Epithelial cell of esophagus (primary cell): Measurements from ENCODE around the gene SUN2.

Experiments used
- DNase-seq: peaks from one replicate; pipeline ENCODE4 v3.0.0; 2010; ENCODE audit warnings: low read depth
- H3K4me3 ChIP-seq: 2 replicates; pipeline ENCODE4 v1.5.1; 2011; ENCODE audit warnings: mild to moderate bottlenecking, low read length, control low read depth
- TF ChIP-seq, protein P1 (sequence below): IDR thresholded peaks from 2 replicates; pipeline ENCODE4 v1.5.1; 2011; ENCODE audit warnings: low read depth, mild to moderate bottlenecking, low read length, control low read depth, inconsistent platforms; ENCODE audit not compliant: insufficient read depth; ENCODE audit errors: missing control alignments

The SUN2 gene

DNA sequence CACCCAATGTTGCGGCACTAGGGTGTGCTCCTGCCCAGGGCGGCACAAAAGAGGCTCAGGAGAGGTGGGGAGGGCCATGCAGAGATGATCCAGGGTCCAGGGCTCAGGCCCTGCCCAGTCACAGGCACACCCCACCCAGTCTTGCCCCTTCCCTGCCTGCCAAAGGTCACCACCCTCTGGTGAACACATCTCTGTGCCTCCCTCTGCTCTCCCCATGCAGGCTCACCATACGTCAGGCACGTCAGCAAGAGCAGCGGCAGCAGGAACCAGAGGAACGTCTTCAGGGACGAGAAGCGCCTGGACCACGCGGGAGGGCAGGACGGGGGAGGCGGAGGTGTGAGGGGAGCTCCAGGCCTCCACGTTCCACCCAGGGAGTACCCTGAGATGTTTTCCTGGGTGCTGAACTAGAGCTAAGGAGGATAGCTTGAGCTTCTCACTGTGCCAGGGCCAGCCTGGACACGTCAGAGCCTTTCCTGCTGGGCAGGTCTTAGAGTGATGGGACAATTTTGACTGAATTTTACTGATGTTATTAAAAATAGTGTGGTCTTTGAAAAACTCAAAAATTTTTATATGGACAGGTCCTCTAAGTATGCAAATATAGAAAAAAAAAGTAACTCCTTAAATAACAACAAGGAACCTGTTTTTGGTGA, 7.2 kb downstream of the SUN2 start:
- TF ChIP-seq, protein P1, sequence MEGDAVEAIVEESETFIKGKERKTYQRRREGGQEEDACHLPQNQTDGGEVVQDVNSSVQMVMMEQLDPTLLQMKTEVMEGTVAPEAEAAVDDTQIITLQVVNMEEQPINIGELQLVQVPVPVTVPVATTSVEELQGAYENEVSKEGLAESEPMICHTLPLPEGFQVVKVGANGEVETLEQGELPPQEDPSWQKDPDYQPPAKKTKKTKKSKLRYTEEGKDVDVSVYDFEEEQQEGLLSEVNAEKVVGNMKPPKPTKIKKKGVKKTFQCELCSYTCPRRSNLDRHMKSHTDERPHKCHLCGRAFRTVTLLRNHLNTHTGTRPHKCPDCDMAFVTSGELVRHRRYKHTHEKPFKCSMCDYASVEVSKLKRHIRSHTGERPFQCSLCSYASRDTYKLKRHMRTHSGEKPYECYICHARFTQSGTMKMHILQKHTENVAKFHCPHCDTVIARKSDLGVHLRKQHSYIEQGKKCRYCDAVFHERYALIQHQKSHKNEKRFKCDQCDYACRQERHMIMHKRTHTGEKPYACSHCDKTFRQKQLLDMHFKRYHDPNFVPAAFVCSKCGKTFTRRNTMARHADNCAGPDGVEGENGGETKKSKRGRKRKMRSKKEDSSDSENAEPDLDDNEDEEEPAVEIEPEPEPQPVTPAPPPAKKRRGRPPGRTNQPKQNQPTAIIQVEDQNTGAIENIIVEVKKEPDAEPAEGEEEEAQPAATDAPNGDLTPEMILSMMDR, result no peak
- peak; percentile 73 for DNase-seq
- peak overlapping the region; percentile 27 for H3K4me3 ChIP-seq

DNA sequence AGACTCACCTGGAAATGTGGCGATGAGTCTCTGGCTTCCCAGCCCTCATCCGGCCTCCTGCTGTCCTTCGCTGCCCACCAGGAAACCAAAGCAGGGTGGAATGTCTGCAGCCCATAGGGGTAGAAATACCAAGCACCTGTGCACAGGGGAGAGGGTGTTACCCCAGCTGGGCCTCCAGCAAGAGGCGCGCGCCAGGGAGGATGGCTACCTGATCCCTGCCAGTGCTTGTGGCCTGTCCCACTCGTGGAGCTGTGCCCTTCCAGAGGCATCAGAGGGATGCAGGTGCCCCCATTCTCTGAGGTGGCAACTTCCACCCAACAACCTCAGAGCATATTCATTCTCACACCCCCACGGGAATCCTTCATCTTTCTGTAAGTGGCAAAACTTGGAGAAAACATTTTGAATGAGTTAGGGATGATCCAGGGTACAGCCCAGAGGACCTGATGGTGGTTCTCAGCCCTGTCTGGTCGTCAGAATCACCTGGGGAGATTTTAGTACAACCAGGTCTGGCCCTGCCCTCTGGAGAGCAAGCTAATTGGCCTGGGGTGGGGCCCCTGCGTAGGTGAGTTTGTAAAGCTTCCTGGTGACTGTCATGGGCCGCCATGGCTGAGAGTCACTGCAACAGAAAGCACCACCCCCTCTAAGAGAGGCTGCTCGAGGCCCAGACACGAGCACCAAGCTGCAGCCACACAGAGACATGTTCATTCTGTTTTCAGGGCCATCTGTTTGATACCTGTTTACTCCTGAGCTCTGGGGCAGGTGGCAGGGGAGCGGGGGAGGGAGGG, 9.9 kb downstream of the SUN2 start:
- TF ChIP-seq, protein P1, result no peak
- H3K4me3 ChIP-seq, result no peak overlapping the region

DNA sequence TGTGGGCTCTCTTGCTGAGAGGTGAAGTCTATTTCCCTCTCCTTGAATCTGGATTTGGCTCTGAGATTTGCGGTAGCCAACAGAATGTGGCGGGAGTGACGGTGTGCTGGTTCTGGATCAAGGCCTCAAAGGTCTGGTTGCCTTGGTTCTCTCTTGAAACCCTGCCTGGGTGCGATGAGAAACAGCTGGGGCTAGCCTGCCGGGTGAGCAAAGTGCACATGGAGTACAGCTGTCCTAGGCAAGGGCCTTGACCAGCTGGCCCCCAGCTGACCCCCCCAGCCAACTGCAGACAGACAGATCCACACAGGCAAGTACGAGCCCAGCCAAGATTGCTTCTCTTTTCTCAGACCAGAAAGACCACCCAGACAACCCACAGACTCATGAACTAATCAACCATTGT, 10.8 kb downstream of the SUN2 start:
- no peak for DNase-seq
- TF ChIP-seq, protein P1, result no peak
- H3K4me3 ChIP-seq, result no peak overlapping the region

More for the DNA sequence above, 9.9 kb downstream of the SUN2 start:
- DNase-seq, result no peak

DNA sequence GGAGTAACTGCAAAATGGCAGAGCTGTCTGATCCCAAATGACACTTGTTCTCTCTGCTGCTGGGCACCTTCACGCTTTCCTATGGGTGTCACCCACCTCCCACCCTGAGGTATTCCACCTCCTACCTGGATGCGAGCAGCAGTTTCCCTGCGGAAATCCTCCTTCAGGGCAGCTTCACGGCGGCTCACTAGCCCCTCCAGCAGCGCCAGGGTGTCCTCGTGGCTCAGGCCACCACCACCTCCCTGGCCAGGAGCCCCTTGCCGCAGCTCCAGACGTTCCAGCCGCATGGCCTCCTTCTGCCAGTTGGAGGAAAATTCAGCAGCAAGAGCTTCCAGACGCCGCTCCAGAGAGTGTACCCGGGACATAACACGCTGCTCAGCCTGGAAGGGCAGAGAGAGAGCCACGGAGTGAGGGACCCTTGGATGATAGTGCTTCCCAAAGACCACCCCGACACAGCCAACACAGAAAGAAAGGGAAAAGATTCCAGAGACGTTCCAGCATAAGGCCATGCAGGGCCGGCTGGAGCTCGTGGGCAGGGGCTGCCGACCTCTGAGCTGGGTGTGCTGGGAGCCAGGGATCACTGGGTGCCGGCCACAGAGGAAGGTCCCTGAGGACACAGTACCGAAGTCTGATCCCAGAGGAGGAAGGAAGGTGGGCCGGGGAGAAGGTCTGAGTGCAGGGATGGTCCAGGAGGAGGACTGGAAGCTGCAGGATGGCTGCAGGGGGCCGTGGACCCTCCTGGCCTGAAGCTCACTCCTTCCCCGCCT, 13.4 kb downstream of the SUN2 start:
- no peak for DNase-seq
- no peak overlapping the region for H3K4me3 ChIP-seq

DNA sequence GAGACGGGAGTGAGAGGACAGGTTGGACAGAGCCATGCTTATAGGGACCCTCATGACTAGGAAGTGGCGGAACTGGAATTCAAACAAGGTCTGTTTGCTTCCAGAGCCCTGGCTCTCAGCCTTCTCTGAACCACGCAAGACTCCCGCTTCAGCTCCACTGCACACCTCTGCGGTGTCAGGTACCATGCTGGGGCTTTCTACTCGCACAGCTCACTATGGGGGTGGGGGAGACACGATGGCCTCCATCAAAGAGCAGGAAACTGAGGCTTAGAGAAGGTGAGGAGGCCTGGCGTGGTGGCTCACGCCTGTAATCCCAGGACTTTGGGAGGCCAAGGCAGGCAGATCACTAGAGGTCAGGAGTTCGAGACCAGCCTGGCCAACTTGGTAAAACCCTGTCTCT, 14.2 kb downstream of the SUN2 start:
- no peak for DNase-seq
- no peak overlapping the region for H3K4me3 ChIP-seq
- TF ChIP-seq, protein P1, result no peak

More for the DNA sequence above, 13.4 kb downstream of the SUN2 start:
- TF ChIP-seq, protein P1, result no peak

DNA sequence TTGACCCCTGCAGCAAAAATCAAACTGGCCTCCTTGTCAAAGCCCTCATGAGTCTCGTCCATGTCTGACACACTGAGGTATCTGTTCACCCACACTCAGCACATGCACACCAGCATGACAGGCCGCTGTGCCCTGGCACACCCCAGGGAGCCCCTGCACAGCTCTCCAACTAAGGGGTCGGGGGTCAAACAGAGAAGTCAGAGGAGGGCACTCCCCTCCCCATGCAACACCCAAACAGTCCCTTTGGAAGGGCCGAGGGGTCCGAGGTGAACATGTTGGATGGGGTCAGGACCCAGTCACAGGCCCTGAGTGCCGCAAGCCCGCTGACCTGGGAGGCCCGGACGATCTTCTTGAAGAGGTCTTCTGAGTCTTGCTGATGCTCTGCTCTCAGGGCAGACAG, 14.6 kb downstream of the SUN2 start:
- TF ChIP-seq, protein P1, result no peak

More for the DNA sequence above, 14.6 kb downstream of the SUN2 start:
- H3K4me3 ChIP-seq, result no peak overlapping the region
- no peak for DNase-seq
